HG03108 (cell line): ENCODE measurements around the gene ARHGEF16.

Experiments
- ATAC-seq: cut with Tn5 transposase; IDR thresholded peaks from one replicate; pipeline ENCODE4 v1.9.1; 2021; ENCODE audit warnings: moderate library complexity; ENCODE audit not compliant: unreplicated experiment

The ARHGEF16 gene

DNA sequence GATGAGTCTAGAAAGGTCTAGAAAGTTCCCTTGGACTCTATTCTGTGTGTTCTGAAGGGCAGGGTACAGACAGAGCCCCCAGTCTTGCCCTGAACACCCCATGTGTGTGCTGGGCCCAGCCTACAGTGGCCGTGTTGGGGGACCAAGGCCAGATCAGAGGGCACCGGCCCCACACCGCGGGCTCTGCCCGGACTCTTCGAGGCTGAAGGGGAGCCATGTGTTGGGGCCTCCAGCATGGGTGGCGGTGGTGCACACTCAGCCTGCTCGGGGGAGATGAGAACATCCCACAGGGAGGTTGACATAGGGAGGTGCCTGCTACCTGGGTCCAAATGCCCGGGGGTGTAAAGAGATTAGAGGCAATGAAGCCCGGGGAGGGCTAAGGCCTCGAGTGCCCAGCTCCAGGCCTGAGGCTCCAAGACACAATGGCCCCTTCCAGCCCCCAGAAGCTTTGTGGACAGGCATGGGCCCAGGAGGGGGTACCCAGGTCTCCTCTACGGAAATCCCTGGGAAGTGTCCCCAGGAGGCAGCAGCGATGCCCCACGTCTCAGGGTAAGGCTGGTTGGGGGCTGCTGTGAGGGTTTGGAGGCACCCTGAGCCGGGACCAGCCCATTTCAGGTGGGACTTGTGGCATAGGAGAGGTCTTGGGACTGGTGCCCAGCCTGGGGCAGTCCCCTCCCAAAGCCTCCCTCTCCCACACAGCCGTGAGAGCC, 12.1 kb downstream of the ARHGEF16 start:
- no peak for ATAC-seq

DNA sequence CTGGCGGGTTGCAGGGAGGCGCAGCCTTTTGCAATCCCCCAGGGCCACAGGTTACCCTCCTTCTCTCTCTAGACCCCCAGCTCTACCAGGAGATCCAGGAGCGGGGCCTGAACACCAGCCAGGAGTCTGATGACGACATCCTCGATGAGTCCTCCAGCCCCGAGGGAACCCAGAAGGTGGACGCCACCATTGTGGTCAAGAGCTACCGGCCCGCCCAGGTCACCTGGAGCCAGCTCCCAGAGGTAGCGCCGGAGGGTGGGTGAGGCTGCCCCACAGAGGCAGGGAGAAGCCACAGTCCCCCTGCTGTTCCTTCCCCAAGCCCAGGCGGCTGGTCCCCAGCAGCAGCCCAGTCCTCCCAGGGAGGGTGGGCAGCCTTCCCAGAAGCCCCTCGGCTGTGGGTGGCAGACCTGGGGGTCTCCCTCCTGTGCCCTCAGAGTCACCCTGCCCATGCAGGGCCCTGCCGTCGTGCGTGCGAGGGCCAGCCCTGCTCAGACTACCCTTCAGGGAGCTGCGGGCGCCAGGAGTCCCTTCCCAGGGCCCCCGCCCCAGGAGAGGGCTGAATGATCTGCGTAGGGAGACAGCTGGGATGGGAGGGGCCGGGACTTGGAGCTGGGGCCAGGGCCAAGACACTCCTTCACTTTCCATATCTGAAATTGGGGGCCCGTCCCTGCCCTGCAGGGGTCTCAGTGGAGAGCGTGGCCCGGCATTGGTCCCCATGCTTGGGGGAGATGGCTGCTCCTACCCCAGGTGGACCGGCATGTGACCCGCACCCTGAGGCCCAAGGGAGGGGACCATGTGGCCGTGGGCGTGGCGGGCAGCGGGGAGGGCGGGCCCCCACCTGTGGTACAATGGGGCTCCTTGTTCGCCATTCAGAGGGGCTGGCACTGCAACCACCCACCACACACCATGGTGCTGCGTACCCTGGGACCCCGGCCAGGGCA, 12.9 kb downstream of the ARHGEF16 start:
- ATAC-seq: no peak

DNA sequence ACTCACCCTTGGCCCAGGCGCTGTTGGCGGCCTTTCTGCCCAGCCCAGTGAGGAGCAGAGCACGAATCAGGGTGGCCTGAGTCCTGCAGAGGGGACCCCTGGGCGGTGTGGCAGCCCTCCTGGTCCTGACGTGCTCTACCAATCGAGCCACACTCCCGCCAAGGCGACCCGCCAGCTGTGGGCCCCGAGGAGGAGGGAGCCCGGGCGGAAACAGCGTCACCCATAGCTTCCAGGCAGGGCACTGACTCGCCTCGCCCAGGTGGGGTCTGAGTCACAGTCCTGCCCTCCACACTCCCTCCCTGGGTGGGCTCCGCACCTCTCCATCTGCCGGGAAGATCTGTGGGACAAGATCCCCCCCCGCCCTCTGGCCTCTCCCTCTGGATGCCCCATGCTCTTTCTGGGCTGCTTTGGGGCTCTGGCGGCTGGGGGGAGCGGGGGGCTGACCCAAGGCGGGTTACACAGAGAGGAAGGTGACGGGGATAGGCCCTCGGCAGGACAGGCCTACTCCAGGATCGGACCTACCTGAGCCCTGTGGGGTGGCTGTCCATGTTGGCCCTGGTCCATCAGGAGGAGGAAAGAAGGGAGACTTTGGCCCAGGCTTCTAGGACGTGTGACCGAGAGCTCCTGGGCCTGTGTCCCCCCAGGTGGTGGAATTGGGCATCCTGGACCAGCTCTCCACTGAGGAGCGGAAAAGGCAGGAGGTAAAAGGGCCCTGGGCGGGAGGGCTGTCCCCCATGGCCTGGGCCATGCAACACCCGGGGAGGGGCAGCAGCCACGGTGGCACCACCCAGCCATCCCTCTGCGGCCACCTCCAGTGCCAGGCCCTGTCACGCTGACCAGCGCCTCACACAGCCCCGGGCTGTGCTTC, 14.0 kb downstream of the ARHGEF16 start:
- ATAC-seq: no peak

DNA sequence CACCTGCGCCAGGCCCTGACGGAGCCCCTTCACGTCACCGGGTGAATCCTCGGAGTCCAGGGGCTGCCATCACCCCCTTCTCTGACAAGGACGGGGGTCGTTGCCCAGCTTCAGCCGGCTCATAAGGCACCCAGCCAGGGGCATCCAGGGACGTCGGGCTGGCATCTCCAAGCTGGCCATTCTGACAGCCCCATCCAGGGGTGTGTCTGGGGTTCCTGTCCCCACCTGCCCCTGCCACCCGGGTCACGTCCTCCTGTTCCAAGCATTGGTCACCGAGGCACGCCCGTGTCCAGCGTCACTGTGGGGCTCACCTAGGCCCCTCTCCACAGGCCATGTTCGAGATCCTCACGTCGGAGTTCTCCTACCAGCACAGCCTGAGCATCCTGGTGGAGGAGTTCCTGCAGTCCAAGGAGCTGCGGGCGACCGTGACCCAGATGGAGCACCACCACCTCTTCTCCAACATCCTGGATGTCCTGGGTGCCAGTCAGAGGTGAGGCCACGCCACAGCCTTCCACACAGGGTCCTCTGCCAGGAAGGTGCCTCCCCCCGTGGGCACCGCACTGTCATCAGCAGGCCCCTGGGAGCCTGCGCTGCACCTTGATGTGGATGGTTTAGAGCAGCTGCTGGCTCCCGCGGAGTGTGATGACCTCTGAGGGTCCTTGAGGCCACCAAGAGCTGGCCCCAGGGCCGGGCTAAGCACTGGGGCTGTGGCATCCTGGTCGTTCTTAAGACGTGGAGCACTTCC, 14.8 kb downstream of the ARHGEF16 start:
- ATAC-seq: no peak

DNA sequence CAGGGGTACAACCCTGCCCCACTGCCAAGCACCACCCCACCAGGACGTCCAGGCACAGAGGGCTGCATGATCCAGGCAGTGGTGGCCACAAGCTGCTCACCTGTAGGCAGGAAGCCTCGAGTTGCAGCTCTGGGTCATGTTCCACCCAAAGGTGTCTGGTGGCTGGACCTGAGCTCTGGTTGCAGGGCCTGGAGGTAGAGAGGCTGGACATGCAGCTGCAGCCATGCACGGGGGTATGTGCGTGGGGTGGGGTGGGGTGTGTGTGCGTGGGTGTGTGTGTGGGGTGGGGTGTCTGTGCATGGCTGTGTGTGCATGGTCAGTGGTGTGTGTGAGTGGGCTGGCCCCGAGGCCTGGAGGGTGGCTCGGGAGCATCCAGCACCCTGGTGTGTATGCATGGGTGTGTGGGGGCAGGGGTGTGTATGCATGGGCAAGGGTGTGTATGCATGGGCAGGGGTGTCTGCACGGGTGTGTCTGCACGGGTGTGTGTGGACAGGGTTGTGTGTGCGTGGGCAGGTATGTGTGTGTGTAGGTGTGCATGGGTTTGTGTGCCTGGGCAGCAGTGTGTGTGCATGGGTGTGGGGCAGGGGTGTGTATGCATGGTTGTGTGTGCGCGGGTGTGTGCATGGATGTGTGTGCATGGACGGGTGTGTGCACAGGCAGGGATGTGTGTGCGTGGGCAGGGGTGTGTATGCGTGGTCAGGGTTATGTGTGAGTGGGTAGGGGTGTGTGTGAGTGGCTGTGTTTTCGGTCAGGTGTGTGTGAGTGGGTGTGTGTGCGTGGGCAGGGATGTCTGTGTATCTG, 15.6 kb downstream of the ARHGEF16 start:
- ATAC-seq: no peak

DNA sequence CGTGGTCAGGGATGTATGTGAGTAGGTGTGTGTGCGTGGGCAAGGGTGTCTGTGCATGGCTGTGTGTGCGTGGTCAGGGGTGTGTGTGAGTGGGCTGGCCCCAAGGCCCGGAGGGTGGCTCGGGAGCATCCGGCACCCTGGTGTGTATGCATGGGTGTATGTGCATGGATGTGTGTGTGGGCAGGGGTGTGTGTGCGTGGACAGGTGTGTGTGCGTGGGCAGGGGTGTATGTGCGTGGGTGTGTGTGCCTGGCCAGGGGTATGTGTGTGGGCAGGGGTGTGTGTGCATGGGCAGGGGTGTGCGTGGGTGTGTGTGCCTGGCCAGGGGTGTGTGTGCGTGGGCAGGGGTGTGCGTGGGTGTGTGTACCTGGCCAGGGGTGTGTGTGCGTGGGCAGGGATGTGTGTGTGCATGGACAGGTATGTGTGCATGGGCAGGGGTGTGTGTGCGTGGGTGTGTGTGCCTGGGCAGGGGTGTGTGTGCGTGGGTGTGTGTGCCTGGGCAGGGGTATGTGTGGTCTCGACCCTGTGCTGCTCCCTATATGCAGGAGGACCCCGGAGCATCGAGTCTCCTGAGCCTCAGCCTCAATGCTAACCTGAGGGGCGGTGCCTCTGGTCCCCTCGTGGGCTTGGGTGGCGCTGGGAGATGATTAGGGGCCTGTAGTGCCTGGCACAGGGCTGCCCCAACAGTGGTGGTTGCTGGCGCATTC, 16.3 kb downstream of the ARHGEF16 start:
- ATAC-seq: no peak

DNA sequence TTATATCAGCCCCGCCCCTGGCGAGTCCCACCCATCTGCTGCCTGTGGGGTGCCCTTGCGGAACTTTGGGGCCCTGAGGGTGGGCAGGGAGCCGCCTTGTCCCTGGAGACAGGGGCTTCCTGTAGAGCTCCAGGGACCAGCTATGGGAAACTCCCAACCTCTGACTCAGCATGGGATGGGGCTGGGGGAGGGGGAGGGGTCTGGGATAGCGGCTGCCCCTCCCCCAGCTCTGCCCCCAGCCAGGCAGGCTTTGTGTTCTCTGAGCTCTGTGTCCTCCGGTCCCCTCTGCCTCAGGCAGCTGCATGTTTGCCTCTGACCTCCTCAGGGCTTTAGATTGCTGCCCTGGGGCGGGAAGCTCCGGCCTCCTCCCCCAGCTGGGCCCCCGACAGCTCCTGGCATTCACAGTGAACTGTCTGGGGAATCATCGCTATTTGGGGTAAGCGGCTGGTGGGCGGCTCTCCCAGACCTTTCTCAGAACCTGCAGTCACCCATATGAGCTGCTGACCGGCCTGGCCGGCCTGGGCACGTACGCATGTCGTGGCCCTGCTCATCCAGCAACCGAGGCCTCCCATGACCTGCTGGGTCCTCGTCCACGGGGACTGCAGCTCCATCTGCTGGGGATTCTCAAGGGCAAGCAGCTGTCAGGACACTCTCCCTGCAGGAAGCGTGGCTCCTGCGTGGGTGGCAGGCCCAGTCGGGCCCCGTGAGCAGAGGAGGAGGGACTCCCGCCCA, 17.1 kb downstream of the ARHGEF16 start:
- ATAC-seq: no peak

DNA sequence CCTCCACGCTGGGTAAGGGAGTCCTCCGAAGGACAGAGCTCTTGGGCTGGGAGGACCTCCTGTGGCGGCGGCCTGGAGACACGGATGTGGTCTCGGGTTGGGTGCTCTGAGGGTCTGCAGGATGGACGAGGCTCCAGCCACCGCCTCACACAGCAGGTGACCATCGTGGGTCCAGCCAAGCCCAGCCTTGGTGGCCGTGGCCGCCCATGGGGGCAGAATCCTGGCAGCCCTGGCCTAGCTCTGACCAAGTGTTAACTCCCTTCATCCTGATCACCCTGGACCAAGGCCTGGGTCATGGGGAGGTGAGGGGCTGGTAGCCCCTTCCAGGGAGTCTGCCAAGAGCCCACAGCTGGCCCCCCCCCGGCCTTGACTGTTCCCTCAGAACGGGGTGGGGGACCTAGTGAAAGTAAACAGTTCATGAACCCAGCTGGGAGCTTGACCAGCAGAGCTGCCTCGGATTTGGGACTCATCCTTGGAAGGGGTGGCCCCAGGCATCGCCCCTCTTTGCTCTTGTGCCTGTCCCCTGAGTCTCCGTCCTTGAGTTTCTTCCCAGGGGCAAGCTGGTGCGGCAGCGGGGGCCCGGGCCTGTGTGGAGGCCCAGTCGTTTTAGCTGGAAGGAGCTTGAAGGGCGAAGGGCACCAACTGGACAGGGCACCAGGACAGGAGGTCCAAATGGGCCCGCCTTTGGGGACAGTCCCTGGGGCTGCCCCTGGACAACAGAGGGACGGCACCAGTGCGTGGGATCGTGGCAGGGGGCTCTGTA, 17.8 kb downstream of the ARHGEF16 start:
- ATAC-seq: no peak

DNA sequence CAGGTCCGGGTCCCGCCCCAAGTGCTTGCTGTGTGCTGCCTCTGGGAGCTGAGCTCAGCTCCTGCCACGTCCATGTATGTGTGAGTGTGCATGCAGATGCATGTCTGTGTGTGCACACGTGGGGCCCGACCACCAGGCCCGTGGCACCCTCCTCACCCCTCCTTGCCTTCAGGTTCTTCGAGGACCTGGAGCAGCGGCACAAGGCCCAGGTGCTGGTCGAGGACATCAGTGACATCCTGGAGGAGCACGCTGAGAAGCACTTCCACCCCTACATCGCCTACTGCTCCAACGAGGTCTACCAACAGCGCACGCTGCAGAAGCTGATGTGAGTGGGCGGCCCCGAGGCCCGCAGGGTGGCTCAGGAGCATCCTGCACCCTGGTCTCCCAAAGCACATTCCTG, 18.4 kb downstream of the ARHGEF16 start:
- ATAC-seq: no peak

DNA sequence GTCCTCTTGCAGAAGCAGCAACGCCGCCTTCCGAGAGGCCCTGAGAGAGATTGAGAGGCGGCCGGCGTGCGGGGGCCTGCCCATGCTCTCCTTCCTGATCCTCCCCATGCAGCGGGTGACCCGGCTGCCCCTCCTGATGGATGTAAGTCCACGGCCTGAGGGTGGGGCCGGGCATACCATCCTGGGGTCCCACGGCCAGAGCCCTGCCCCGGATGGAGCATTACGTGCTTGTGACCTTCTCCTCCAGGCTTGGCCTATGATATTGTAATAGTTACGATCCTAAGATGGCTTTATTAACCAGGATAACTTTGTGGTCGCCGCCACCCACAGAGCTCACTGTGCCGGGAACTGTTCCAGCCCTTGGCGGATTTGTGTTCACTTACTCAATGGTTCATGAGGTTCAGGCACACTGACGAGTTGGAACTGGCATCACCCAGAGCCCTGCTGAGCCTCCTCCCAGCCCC, 18.9 kb downstream of the ARHGEF16 start:
- ATAC-seq: no peak

DNA sequence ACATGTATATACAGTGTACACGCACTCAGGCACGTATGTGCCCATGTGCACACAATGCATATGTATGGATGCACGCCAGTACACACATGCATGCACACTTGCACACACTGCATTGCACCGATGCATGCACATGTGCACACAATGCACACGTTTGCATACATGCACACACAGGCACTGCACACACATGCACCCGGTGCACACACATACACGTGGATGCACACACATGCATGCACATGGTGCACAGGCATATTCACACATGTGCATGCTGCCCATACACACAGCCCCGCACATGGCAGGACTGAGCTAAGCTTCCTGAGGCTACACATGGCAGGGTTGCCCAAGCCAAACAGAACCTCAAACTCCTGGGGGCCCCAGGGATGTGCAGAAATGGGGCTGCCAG, 19.6 kb downstream of the ARHGEF16 start:
- no peak for ATAC-seq

DNA sequence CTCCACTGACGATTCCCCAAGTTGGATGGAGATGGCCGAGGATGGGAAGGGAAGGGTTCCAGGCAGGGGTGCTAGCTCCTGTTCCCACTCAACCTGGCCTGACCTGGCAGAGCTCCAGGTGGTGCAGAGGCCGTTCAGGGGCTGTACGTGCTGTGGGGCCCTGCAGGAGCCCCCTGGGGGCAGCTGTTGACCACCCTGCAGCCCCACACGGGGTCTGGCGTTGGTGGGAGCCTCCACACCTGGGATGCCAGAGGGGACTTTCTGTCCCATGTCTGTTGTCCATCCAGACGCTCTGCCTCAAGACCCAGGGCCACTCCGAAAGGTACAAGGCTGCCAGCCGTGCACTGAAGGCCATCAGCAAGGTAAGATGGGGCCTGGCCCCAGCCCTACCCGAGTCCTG, 20.0 kb downstream of the ARHGEF16 start:
- no peak for ATAC-seq

DNA sequence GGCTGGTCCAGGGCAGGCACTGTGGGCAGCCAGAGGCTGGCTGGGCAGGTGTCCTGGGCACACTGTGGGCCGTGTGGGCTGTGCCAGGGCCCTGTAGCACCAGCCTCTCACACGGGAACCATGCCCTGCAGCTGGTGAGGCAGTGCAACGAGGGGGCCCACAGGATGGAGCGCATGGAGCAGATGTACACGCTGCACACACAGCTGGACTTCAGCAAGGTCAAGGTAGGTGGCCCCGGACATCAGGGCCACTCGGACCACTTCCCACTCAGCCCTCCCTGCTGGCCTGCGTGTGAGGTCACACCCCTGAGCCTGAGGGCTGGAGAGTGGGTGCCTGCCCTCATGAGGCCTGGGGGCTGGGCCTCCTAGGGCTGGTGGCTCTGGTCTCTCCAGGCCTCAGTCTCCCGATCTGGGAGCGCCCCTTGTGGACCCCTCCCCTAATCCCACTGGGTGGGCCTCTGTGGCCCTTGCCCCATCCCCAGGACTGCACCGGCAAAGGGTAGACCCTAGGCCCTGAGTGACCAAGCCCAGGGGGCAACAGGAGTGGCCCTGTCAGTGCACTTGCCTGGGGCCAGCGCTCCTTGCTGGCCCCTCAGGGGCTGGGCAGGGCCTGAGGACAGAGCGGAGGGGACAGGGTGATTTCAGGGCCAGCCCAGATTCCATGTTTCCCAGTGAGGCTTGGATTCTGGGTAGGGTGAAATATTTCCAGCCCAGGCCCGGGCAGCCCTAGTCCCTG, 21.5 kb downstream of the ARHGEF16 start:
- ATAC-seq: no peak

DNA sequence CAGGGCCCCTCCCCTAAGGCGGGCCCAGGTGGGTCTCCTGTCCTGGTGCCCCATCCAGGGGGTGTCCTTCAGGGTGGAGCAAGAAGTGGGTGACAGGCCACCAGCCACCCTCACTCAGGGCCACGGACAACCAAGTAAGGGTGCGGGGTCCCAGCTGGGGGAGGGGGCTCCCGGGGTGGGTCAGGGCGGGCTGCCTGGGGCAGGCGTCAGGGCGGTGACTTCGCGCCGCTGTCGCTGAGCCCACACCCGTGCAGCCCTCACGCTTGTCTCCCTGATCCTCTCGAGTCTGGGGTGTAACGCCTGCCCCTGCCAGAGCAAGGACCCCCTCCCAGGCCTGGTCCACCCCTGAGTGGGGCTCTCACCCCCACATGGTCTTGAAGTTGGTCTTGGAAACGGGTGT, 22.2 kb downstream of the ARHGEF16 start:
- ATAC-seq: no peak

DNA sequence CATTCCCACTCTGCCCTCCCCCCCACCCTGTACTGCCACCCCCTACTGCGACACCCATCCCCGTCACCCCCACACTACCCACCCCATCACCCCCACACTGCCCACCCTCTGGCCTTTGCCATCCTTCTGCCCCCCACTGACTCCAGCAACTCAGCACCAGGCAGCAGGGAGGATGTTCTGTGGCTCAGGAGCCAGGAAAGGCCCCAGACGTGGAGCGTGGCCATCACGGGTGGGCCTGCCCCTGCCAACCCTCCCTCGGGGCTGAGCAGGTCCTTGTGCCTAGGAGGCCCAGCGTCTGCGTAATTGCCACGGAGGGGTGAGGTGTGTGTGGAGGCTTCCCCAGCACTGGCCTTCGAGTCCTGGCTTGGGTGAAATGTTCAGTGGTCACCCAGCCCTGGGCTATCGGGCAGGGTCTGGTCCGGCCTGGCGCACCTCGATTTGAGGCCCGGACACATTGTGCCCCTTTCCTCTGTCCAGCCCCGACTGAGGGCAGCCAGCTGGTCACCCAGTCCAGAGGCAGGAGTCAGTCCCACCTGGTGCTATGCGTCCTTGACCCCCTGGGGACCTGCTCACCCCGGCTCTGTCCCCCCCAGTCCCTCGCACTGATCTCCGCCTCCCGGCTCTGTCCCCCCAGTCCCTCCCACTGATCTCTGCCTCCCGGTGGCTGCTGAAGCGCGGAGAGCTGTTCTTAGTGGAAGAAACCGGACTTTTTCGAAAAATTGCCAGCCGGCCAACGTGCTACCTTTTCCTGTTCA, 23.0 kb downstream of the ARHGEF16 start:
- ATAC-seq: no peak

DNA sequence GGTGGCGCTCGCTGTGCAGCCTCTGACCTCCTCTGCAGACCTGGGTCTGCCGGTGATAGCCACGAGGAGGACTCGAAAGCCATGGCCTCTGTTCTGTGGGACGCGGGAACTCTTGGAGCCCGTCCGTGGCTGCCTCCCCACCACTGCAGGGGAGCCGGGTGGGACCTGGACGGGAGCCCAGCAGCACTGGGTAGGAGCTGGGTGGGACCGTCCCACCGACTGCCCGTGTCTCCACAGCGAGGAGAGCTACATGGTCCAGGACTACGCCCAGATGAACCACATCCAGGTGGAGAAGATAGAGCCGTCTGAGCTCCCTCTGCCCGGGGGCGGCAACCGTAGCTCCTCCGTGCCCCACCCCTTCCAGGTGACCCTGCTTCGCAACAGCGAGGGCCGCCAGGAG, 23.7 kb downstream of the ARHGEF16 start:
- no peak for ATAC-seq
